Hematopoietic multipotent progenitor cell treated with erythropoietin and hydrocortisone succinate and interleukin-3 and kit ligand, for 6 days (in vitro differentiated cells): ENCODE data around the gene ADAMTS14.

Experiments
- DNase-seq: peaks from one replicate; pipeline ENCODE4 v3.0.0-alpha.2; 2015

The ADAMTS14 gene

GRCh38 chr10:70773965-70774809 lies 101.9 kb downstream of the ADAMTS14 start:
- no peak for DNase-seq

DNA sequence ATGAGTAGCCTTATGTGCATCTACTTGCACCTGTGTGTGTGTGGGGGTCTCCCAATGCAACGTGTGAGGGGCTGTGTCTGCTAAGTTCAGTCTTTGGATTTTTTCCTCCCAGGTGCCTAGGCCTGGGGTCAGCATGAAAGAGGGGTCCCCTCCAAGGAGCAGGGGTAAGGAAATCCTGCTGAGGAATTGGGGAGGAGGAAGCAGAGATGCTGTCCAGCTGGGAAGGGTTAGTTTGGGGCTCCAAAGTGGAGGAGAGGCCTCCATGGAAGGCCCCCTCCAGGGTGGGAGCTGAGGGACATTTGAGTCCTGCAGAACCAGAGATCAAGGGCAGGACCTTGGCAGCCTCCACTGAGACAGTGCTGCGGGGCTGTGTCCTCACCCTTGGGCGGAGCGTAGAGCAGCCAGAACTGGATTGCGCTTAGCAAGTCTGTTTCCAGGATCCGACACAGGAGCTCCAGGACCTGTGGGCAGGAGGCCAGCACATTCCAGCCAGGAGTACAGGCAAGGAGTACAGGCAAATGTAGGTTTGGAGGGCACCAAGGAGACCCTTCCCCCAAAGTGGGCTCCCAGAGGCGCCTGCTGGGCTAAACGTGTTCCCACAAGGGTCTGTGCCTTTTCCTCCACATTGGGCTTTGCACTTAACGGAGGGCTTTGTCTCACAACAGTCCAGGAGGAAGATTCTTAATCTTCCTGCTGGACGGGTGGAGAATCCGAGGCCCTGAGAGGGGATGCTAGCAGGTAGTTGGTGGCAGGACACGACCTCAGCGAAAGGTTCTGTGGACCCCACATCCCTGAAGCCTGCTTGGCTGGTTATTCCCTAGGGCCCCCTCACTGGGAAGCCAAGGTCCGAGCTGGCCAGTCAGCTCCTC lies 102.7 kb downstream of the ADAMTS14 start:
- DNase-seq, result no peak

DNA sequence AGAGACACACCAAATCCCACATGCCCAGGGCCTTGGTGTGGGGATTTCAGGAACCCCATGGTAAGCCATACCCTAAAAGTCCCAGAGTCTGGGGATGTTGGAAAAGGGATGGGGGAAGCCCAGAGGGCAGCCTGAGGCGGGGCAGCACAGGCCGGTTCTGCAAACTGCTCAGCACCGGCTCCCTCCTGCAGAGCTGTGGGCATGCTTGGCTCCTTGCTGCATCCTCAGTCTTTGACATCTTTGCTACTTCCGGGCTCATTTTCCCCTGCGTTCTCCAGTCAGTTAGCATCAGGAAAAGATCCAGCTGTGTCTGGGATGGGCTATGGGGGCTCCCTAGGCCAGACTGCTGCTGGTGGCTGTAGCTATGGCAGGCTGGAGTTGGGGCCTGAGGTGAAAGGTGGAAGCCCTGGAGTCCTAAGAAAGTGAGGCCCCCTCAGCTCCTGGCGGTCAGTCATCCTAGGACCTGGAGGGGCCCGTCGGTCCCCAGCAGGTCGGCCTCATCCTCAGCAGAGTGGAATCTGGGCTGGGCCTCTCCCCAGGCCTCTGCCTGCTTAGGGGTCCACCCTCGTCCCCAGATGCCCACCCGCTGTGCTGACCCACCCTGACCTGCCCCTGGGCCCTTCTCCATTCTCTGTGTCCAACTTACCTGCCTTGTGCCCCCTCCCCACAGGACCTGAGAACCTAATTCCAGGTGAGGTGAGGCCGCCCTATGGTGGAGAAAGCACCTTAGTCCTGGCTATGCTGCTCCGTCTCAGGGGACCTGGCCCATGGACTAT lies 103.6 kb downstream of the ADAMTS14 start:
- DNase-seq, result no peak

GRCh38 chr10:70776455-70777005 lies 104.2 kb downstream of the ADAMTS14 start:
- DNase-seq, result no peak

DNA sequence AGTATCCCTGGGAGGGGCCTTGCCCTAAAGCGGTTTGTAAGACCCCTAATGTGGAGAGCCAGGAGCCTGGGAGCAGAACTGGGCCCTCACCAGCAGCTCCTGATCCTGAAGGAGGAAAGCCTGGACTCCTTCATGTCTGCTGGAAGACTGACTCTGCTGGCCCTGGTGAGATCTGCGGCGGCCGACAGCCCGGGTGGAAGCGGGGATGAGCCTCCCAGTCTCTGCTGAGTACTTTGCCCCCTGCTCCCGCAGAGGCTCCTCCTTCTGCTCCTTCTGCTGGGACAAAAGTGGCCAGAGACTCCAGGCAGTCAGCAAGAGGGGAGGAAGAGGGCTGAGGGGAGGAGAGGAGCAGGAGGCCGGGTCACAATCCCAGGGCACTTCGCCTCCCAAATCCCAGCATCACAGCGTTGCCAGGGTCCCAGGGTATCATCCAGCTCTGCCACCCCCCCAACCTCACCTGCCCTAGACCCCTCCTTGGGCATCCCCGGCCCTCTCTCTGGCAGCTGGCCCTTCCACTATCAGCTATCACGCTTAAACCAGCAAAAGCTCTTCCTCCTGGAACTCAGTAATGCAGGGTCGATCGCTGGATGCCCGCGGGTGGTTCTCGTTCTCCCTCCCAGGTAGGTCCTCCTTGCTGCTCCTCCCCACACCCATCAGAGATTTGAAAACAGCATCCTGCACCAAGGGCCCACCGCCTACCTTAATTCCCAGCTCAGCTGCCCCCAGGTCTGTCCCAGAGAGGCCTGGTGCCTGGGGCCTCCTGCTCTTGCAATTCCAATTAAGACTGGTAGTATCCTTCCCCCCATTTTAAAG lies 105.0 kb downstream of the ADAMTS14 start:
- DNase-seq, result no peak

DNA sequence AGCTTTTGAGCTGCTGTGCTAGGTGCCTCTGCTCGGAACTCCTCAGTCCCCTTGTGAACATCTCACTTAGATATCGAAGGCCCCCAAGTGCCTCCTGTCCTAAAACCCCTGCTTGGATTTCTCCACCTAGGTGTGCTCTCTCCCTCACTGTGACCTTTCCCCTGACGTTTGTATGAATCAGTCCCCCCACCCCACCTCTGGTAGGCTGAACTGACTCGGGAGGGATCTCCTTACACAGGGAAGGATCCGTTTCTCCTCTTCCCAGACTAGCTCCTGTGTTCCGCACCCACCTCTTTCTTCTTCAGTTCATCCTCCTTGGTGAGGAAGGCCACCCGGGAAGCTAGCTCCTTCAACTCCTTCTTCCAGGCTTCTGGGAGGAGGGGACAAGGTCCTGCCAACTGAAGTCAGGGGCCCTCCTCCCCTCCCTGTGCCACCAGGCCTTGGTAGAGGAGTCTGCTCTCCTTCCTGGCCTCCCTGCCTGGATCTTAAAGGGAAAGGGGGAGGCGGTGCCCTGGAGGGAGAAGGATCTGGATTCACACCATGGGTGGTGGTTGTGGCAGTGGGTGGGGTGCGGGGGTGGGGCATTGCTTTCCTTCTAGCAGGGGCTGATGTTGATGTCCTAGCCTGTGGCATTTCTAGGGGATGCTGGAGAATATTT lies 106.1 kb downstream of the ADAMTS14 start:
- no peak for DNase-seq

GRCh38 chr10:70779088-70779487 lies 106.8 kb downstream of the ADAMTS14 start:
- no peak for DNase-seq

DNA sequence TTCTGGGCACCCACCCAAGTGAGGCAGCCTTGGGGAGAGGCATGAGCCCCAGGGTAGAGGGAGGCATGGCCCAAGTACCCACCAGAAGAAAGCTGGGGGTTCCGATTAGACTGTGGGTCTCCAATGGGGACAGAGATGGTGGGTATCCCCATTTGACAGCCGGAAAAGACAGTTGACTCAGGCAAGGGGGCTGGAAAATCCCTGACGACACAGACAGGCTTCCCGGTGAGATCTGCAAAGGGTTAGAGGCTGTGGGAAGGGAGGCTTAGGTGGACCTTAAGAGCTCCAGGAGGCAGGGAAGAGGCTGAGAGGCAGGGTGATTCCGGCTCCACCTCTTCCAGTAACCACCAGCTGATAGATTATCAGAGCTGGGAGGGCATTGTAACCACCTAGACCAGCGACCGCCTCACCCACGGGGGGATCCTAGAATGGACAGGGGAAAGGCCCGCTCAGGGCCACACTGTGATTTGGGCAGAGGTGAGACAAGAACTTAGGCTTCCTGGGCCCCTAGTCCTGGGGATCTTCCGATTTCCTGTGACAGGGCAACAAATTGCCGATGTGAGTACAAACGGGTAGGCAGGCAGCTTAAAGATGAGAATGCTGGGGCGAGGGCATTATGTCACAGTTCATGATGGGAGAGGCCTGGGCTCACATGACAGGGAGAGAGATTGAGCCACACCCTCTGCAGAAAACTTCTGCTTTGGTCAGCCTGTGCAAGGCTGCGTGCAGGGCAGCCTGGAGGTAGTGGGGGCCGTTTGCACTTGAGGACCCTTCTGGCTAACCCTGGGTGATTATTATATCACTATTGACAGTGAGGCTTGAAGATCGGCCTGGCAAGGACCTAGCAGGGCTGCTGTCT lies 107.4 kb downstream of the ADAMTS14 start:
- DNase-seq, result peak; percentile 35

DNA sequence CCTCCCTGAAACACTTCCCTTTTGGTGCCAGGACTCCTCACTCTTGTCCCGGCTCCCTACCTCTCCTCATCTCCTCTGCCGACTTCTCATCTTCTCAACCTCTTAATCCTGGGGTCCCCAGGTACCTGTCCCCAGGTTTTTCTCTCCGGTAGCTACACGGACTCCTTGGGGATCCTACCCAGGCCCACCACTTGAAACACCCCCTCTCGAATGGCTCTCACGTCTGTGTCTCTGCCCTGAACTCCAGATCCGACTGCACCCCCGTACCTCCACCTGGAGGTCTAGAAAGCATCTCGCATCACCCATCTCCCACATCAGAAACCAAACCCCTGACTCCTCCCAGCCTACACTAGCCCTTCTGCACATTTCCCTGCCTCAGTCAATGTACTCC lies 108.1 kb downstream of the ADAMTS14 start:
- DNase-seq, result no peak

DNA sequence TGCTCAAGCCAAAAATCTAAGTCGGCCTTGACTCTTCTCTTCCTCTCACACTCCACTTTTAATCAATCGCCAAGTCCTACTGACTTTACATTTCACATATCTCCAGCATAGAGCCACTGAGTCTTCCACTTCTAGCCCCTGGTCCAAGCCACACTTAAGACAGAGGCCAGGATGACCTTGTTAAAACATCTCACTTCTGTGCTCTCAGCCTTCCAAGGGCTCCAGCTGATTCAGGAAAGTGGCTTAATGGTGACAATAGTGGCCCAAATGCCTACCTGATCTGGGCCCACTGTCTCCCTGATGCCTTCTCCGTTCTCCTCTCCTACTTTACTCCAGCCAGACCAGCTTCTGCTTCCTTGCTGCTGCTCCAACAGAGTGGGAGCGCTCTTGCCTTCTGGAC lies 108.5 kb downstream of the ADAMTS14 start:
- DNase-seq, result no peak

DNA sequence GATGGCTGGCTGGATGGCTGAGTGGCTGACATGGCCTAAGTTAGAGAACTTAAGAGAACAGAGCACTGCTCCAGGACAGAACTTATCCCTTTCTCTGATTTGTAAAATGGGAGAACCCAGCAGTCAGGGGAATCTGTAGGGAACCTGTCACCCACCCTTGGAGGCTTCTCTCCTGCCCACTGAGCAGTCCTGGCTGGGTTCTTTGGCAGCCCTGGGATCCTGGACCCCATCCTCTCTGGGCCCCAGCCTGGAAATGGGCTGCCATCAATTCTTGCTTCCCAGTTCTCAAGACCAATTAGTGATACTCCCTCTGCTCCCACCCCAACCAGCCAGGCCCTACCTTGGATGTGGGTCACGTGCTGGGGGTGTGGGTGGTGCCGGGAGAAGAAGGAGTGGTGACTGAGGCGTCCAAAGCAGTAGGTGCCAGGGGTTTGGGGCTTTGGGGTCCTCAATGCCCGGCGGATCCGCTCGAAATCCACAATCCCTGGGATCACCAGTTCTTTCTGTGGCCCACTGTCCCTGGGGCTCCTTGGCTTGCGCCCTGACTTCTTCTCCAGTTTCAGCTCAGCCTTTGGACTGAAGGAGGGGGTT lies 109.2 kb downstream of the ADAMTS14 start:
- no peak for DNase-seq

GRCh38 chr10:70782086-70782745 lies 109.9 kb downstream of the ADAMTS14 start:
- no peak for DNase-seq

- DNase-seq, result no peak
Measured at GRCh38 chr10:70782746-70783680, 110.7 kb downstream of the ADAMTS14 start.

DNA sequence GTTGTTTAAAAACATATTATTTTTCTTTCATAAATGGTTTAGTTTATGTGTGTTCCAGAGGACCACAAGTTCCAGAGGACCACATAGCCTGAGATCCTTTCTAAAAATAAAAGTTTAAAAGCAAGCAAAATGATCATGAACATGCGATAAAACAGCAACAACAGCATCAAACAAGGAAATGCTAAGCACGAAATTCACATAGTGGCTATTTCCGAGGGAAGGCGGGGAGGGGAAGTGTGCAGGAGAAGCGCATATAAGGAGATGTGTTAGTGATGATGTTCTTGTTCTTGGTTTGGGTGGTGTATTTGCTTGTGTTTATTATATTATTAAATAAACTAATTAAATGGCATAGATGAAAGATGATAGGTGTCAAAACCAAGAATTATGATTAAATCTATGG lies 111.7 kb downstream of the ADAMTS14 start:
- no peak for DNase-seq

DNA sequence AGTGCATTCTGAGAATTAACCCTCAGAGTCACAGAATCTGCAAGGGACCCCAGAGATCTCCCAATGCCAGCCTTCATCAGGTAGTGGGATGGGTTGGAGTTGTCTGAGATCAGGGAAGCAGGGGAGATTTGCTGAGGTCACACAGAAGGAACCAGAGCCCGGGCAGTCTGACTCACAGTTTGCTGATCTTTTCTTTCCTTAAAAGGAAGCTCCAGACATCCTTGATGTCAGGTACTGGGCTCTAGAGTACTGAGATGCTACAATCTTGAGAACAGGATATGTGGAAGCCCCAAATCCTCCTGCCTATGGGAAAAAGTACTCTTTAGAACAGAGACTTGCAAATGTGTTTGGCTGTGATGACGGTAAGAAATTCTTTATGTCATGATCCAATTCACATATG lies 112.2 kb downstream of the ADAMTS14 start:
- no peak for DNase-seq

GRCh38 chr10:70785190-70785589 lies 112.9 kb downstream of the ADAMTS14 start, which contains the start of gene TBATA:
TBATA (minus strand) TSS chr10:70785377; CDS start chr10:70783379, 1,998 bp downstream.
- DNase-seq, result peak; percentile 53

DNA sequence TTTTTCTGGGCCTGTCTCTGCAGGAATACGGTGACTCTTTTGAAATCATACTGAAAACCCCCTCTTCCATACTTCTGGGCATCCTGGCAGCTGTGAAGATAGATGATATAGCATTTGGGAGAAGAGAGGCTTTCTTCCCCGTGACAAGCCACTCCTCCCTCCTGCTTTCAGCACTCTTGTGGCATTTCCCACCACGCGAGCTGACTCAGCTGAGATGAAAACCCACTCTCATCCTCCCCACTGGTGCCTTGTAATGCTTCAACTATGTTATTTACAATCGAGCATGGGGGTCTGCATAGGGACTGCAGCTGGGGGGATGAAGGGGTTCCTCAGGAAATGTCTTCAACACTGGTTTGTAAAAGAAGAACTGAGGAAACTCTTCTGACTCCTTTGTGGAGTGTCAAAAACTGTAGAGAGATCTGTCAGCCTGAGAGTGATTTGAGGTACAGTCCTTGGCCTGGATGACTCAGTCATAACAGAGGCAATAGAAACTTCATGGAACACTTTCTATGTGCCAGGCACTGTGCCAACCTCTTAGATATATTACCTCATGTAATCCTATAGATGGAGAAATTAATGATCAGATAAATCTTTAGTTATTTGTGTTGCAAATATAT lies 114.6 kb downstream of the ADAMTS14 start:
- peak; percentile 11 for DNase-seq
